Activated CD8-positive, alpha-beta T cell treated with anti-CD3 and anti-CD28 coated beads for 36 hours (primary cell): Measurements from ENCODE around the gene FOXD4L3. TPM values are rescaled to one million over a fixed set of nuclear protein-coding genes. Genes with fewer than 3 reads are reported as not detected.
"Not testable (repeated sequence)": the region's sequence is repeated elsewhere in the genome, so short reads cannot be mapped to it uniquely, and the experiment has no call there.

ENCODE experiments used
- ATAC-seq: fragments of 200-7000 bp; cut with Tn5 transposase; one replicate; pipeline ENCODE4 v1.10.0; 2021; ENCODE audit warnings: mild to moderate bottlenecking, moderate library complexity
- CTCF ChIA-PET: fragments of 350-600 bp; sonication (Branson Sonifier 250); formaldehyde crosslinking; loops from one replicate; lab custom pipeline; 2021; ENCODE audit warnings: antibody characterized with exemption; lab: Charles Lee
- POLR2A ChIA-PET: fragments of 350-600 bp; sonication (Branson Sonifier 250); formaldehyde crosslinking; loops from one replicate; lab custom pipeline; 2021; ENCODE audit warnings: antibody characterized with exemption; lab: Charles Lee
- DNase-seq: peaks from one replicate; pipeline ENCODE4 v3.0.0-alpha.2; 2020
- H3K27ac Mint-ChIP-seq: one replicate; pipeline ENCODE4 v1.8.0; 2021; ENCODE audit warnings: mild to moderate bottlenecking, mixed read lengths
- H3K27me3 Mint-ChIP-seq: one replicate; pipeline ENCODE4 v1.8.0; 2021; ENCODE audit warnings: mixed read lengths
- H3K36me3 Mint-ChIP-seq: one replicate; pipeline ENCODE4 v1.8.0; 2021; ENCODE audit warnings: low read depth, mixed read lengths
- H3K4me1 Mint-ChIP-seq: one replicate; pipeline ENCODE4 v1.8.0; 2021; ENCODE audit warnings: low read depth, mixed read lengths
- H3K4me3 Mint-ChIP-seq: one replicate; pipeline ENCODE4 v1.8.0; 2021; ENCODE audit warnings: mild to moderate bottlenecking, moderate library complexity, mixed read lengths
- H3K9me3 Mint-ChIP-seq: one replicate; pipeline ENCODE4 v1.8.0; 2021; ENCODE audit warnings: mixed read lengths
- intact Hi-C: fragments of 100-400 bp; cut with micrococcal nuclease; formaldehyde crosslinking; loops from one replicate; pipeline ENCODE4 v1.10.0; 2022
- total RNA-seq, 2 experiments: library from RNA; stranded (reverse); gene quantifications; one replicate each; pipeline ENCODE4 v1.2.3, GENCODE V29; 2021
- TF ChIP-seq, protein P1 (sequence below): fragments of 200-600 bp; IDR thresholded peaks from one replicate; pipeline ENCODE4 v1.8.0; 2022; ENCODE audit warnings: antibody characterized with exemption, mild to moderate bottlenecking

FOXD4L3 gene
- total RNA-seq, 2 experiments from 2014 or later: 0.14 TPM; not detected in 1

DNA sequence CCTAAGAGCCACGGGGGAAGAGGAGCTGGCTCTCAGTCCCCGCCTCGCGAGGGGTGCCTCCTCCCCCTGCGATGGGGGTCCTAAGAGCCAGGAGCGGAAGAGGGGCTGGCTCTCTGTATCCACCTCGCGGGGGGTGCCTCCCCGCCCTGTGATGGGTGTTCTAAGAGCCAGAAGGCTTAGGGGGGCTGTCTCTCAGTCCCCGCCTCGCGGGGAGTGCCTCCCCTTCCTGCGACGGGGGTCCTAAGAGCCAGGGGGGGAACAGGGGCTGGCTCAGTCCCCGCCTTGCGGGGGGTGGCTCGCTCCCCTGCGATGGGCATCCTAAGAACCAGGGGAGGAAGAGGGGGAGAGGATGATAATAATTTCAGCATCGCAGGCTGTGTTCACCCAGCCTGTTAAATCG is 21.9 kb downstream of the FOXD4L3 start:
- H3K27me3 Mint-ChIP-seq, H3K4me1 Mint-ChIP-seq, DNase-seq, ATAC-seq, POLR2A ChIA-PET, intact Hi-C loops, H3K9me3 Mint-ChIP-seq, CTCF ChIA-PET, H3K4me3 Mint-ChIP-seq, H3K36me3 Mint-ChIP-seq, H3K27ac Mint-ChIP-seq: not testable (repeated sequence)

DNA sequence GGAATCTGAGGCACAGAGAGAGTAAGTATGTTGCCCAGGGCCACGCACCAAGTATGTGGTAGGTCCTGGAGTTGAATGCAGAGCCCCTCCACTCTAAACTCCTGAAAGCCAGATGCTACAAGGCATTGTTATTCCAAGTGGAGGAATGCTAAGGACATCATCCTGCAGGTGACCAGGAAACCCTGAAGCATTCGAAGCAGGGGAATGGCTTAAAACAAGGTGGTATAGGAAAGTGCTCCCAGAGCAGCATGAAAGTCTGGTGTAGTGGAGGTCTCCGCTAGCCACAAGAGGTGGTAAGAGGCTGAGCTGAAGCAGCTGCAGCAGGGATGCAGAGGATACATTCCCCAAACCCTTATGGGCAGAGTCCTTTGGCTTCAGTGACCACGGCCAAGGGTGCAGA is 26.4 kb downstream of the FOXD4L3 start:
- not testable (repeated sequence) for ATAC-seq, H3K27me3 Mint-ChIP-seq

DNA sequence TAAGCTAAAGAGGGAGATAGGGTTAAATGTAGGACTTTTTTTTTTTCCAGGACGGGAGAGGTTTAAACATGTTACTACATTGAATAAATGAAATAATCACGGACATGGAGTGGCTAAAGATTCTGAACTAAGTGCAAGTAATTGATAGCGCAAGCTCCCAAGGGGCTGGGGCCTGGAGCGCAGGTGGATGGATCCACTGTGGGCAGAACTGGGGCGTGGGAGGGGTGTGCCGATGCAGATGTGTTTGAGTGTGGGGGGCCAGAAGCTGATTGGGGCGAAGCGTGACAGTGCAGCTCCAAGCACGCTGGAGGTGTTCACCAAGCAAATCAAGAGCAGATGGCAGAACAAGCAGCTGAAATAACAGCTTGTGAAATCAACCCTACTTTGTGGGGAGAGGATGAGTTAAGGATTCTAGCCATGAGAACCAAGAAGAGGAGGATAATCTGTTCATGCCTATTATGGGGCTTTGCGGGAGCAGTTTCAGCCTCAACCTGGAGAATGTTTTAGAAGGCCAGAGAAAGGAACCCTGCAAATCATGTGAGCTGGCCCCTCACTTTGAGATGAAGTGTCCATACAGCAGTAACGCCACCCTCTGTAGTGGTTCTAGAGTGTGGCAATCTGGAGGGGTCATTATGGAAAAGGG is 28.0 kb downstream of the FOXD4L3 start:
- H3K36me3 Mint-ChIP-seq, DNase-seq, H3K9me3 Mint-ChIP-seq, H3K27me3 Mint-ChIP-seq, intact Hi-C loops, H3K4me3 Mint-ChIP-seq, CTCF ChIA-PET, ATAC-seq, POLR2A ChIA-PET, H3K4me1 Mint-ChIP-seq, H3K27ac Mint-ChIP-seq: not testable (repeated sequence)

More for the DNA sequence above, 26.4 kb downstream of the FOXD4L3 start:
- H3K9me3 Mint-ChIP-seq, H3K36me3 Mint-ChIP-seq, intact Hi-C loops, H3K4me1 Mint-ChIP-seq, H3K4me3 Mint-ChIP-seq, H3K27ac Mint-ChIP-seq, DNase-seq, CTCF ChIA-PET, POLR2A ChIA-PET: not testable (repeated sequence)

DNA sequence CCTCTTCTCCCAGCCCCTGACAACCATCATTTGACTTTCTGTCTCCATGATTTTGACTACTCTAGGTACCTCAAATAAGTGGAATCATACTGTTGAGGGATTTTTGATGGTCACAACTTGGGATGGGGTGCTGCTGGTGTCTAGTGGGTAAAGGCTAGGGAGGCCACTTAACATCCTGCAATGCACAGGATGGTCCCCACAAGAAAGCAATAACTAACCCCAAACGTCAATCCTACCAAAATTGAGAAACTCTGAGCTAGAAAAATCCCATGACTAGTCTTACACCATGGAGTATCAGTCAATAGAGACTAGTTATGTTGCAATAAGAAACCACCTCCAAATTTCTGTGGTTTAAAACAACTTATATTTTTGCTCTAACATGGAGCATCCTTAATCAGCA is 29.5 kb downstream of the FOXD4L3 start:
- CTCF ChIA-PET, DNase-seq, H3K9me3 Mint-ChIP-seq, H3K4me1 Mint-ChIP-seq, ATAC-seq, H3K4me3 Mint-ChIP-seq, intact Hi-C loops, H3K27me3 Mint-ChIP-seq, H3K36me3 Mint-ChIP-seq, H3K27ac Mint-ChIP-seq, POLR2A ChIA-PET: not testable (repeated sequence)

DNA sequence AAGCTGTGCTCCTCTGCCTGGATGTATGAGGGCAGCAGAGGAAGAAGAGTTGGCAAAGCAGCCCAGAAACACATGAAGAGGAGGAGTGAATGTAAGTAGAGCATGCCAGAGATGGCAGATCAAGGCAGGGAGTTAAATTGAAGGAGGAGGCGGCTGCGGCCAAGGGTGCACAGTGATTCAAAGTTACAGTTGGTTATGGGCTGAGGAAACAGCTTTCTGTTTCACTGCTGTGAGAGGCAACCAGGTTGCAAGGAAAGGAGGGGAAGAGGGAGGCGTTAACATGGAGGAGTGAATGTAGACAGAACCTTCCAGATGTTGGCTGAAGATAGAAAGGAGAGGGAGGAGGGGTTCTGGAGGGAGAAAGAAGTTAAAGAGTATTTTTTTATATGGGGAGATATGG is 33.3 kb downstream of the FOXD4L3 start:
- CTCF ChIA-PET, DNase-seq, H3K4me3 Mint-ChIP-seq, H3K27ac Mint-ChIP-seq, H3K9me3 Mint-ChIP-seq, H3K36me3 Mint-ChIP-seq, H3K27me3 Mint-ChIP-seq, POLR2A ChIA-PET, H3K4me1 Mint-ChIP-seq, intact Hi-C loops: not testable (repeated sequence)
- ATAC-seq: peak; percentile 37

DNA sequence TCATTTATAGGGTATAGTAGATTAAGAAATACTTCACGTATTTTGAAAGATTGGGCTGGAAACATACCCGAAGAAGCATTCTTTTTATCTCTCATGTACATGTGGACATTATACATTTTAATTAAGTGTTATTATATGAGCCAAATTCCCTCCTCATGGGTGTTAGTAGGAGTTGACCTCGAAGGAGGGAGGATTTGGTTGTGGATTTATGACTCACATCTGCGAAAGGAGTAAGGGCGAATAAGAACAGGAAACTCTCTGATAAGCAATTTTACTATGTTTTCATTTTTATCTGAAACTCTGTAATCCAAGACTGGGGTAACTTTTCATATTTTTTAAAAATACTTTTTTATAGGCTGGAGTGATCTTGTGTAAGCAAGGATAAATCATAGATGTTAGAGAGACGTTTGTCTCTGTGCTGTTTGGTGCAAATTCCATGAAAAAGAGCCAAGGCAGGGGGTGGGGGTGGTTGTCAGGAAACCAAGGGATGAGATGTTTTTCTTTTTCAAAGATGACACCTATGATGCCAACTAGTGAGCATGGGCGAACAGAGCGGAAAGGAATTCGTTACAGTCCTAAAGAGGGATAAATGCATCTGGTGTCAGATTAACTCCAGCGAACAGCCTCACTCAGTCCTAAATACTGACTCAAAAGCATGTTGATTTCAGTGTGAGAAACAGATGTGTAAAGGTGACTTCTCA is 34.1 kb downstream of the FOXD4L3 start:
- H3K4me3 Mint-ChIP-seq, H3K4me1 Mint-ChIP-seq, H3K36me3 Mint-ChIP-seq, H3K9me3 Mint-ChIP-seq, H3K27me3 Mint-ChIP-seq, H3K27ac Mint-ChIP-seq, DNase-seq, ATAC-seq, CTCF ChIA-PET, intact Hi-C loops, POLR2A ChIA-PET: not testable (repeated sequence)

DNA sequence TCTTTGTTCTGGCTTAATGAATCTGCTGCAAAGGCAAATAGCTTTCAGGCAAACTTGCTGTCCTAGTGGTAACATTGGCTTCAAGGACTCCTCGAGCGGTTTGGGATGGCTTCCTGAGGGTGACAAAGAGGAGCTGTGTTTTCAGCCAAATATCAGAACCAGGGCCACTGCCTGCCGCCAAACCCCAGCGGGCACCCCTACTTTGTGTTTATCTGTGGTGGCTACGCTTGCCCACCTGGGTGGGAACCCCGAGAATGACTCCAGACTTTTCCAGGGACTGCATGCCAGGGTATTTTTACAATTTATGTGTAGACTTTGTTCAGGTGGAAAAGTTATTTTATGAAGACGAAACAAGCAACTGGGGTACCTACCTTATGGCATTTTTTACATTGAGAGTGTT is 35.3 kb downstream of the FOXD4L3 start:
- CTCF ChIA-PET, DNase-seq, H3K36me3 Mint-ChIP-seq, ATAC-seq, H3K27ac Mint-ChIP-seq, H3K9me3 Mint-ChIP-seq, POLR2A ChIA-PET, H3K4me1 Mint-ChIP-seq, H3K27me3 Mint-ChIP-seq, H3K4me3 Mint-ChIP-seq, intact Hi-C loops: not testable (repeated sequence)

DNA sequence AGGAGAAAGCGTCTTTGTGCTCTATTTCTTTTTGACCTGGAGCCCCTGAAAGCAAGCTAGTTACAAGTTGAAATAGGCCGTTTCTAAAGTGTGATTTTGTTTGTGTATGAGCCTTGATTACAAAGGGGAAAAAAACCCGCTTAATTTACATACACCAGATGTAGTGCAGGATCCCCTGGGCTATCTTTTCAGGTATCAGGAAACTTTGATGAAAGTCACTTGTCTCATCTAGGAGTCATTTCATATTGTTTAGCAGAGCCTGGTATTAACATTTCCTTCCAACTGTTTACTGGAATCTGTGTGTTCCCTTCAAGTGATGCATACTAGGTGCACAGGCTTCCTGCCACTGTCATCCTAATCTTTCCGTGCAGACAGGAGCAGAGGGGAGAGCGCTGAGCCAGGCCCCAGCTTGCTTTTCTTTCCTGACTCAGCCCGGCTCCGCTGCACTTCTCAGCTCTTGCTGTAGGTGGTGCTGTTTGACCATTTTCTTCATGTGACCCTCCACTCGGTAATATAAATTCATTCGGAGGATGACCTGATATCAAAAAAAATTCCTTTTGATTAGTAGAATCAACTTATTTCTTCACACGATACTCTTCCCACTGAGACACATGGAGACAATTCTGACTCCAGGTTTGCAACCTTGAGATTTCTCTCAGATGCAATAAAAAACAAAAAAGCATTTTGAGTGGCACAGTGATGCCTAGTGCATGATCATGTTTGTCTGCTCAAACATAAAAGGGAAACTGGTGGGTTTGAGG is 39.8 kb downstream of the FOXD4L3 start:
- TF ChIP-seq, protein P1, sequence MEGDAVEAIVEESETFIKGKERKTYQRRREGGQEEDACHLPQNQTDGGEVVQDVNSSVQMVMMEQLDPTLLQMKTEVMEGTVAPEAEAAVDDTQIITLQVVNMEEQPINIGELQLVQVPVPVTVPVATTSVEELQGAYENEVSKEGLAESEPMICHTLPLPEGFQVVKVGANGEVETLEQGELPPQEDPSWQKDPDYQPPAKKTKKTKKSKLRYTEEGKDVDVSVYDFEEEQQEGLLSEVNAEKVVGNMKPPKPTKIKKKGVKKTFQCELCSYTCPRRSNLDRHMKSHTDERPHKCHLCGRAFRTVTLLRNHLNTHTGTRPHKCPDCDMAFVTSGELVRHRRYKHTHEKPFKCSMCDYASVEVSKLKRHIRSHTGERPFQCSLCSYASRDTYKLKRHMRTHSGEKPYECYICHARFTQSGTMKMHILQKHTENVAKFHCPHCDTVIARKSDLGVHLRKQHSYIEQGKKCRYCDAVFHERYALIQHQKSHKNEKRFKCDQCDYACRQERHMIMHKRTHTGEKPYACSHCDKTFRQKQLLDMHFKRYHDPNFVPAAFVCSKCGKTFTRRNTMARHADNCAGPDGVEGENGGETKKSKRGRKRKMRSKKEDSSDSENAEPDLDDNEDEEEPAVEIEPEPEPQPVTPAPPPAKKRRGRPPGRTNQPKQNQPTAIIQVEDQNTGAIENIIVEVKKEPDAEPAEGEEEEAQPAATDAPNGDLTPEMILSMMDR: peak; percentile 41
- POLR2A ChIA-PET, intact Hi-C loops, H3K36me3 Mint-ChIP-seq, H3K9me3 Mint-ChIP-seq, DNase-seq, H3K4me1 Mint-ChIP-seq, H3K27ac Mint-ChIP-seq, H3K4me3 Mint-ChIP-seq, H3K27me3 Mint-ChIP-seq: not testable (repeated sequence)
- CTCF ChIA-PET: interaction anchor here (1.2 kb wide), 1 partner anchor 217 kb away, joined by 4 read pairs; no protein-coding TSS in a partner anchor
- ATAC-seq: peak; percentile 98

DNA sequence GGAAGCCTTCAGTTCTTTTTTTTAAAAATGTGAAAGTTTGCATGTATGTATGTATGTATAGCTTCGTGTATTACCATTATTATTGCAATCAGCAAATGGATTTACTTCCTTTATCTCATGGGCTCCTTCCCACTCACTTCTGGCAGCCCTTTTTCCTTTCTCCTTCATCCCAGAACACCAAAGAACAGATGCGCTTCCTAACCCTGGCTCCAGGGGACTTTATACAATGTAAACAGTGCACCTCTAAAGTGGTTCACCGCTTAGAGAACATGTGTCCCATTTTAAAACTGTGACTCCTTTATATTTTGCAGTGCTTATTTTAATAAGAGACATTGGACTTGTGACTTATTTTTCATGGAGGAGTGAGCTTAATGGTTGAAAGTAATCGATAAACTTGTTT is 40.6 kb downstream of the FOXD4L3 start:
- ATAC-seq, intact Hi-C loops, DNase-seq, H3K27ac Mint-ChIP-seq, H3K4me1 Mint-ChIP-seq, POLR2A ChIA-PET, H3K36me3 Mint-ChIP-seq, H3K4me3 Mint-ChIP-seq, H3K9me3 Mint-ChIP-seq, H3K27me3 Mint-ChIP-seq: not testable (repeated sequence)
- CTCF ChIA-PET: interaction anchor here (1.2 kb wide), 1 partner anchor 217 kb away, joined by 4 read pairs; no protein-coding TSS in a partner anchor

DNA sequence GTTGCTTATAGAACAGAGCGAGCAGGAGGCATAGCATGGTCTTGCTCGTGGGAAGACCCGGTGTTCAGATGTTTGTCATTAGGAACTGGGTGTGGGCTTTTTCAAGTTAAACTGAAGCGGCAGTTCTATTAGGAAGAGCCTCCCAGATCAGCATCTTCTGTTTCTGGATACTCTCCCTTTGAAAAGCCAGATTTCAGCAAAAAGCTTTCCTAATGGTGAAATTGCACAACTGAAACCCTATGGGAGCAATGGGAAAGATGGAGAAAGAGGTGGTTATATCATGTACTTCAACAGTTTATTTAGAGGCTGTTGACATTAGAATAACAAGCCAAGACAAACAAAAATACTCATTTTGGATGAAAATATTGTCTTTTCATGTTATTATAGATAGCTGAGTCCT is 41.3 kb downstream of the FOXD4L3 start:
- intact Hi-C loops, H3K27ac Mint-ChIP-seq, CTCF ChIA-PET, H3K4me1 Mint-ChIP-seq, DNase-seq, ATAC-seq, H3K4me3 Mint-ChIP-seq, H3K9me3 Mint-ChIP-seq, POLR2A ChIA-PET, H3K36me3 Mint-ChIP-seq, H3K27me3 Mint-ChIP-seq: not testable (repeated sequence)
